Ectodermal cell (in vitro differentiated cells): ENCODE data around the gene TFPI.

Experiments
- H3K27ac ChIP-seq: 2 replicates; pipeline ENCODE4 v1.7.0; 2013; ENCODE audit warnings: mild to moderate bottlenecking, low read depth, low read length; ENCODE audit not compliant: insufficient read depth, poor library complexity, severe bottlenecking
- H3K27me3 ChIP-seq: 2 replicates; pipeline ENCODE4 v1.7.0; 2013; ENCODE audit warnings: mild to moderate bottlenecking, low read length; ENCODE audit not compliant: insufficient read depth, control insufficient read depth, poor library complexity, severe bottlenecking
- H3K36me3 ChIP-seq: one replicate; pipeline ENCODE4 v1.7.0; 2013; ENCODE audit warnings: low read length; ENCODE audit not compliant: control insufficient read depth, insufficient read depth
- H3K4me1 ChIP-seq: one replicate; pipeline ENCODE4 v1.7.0; 2013; ENCODE audit warnings: low read length; ENCODE audit not compliant: control insufficient read depth, insufficient read depth
- H3K4me3 ChIP-seq: 2 replicates; pipeline ENCODE4 v1.7.0; 2013; ENCODE audit warnings: low read depth, low read length, control low read depth; ENCODE audit not compliant: insufficient read depth
- H3K9me3 ChIP-seq: 2 replicates; pipeline ENCODE4 v1.7.0; 2013; ENCODE audit warnings: mild to moderate bottlenecking, low read length, moderate library complexity; ENCODE audit not compliant: control insufficient read depth
- WGBS, 2 experiments: methylation state at CpG; one replicate each; pipeline ENCODE4 v1.1.7; 2013; ENCODE audit warnings: missing lambda C conversion rate in 2 of 2; 5-methylcytosine and 5-hydroxymethylcytosine counted together

TFPI gene

GRCh38 chr2:187493180-187493579 is 61.1 kb downstream of the TFPI start:
- 93 to 95% methylated on average over 5 of the region's 5 CpGs for WGBS, 2 experiments

GRCh38 chr2:187486241-187486640 is 68.0 kb downstream of the TFPI start:
- Histone ChIP-seq H3K27me3 (no peaks in the 10 kb centered on the region), H3K27ac (no peak overlapping the region), H3K4me3 (no peak overlapping the region), H3K4me1 (no peaks in the 10 kb centered on the region), H3K36me3 (no peaks in the 10 kb centered on the region), H3K9me3 (no peaks in the 10 kb centered on the region)

More at GRCh38 chr2:187493180-187493579, 61.1 kb downstream of the TFPI start:
- Histone ChIP-seq H3K27me3 (no peaks in the 10 kb centered on the region), H3K4me1 (no peaks in the 10 kb centered on the region), H3K9me3 (no peaks in the 10 kb centered on the region), H3K4me3 (no peak overlapping the region), H3K36me3 (peaks cover 10% of the 10 kb centered on the region), H3K27ac (no peak overlapping the region)

DNA sequence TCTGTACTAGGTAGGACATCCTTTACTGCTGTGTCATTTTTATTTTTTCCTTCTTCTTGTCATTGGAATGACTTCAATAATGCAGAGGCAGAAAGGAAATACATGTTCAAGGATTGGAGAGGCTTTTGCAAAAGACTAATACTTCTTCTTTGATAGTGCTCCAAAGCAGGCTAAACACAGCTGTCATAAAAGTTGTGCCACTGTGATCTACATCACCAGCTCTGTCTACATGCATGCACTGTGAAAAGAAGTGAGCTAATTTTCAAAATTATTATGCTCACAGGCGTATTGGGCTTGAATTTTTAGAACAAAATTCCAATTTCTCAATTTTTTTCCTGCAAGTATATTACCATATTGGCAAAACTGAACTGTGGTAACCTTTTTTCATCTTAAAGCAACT is 68.7 kb downstream of the TFPI start:
- no peaks in the 10 kb centered on the region for H3K9me3 ChIP-seq
- no peaks in the 10 kb centered on the region for H3K27me3 ChIP-seq
- no peak overlapping the region for H3K4me3 ChIP-seq
- H3K4me1 ChIP-seq, result no peaks in the 10 kb centered on the region
- no peak overlapping the region for H3K27ac ChIP-seq
- WGBS, 2 experiments, result 80% methylated on average over 1 of the region's 1 CpG; no CpG with 5 or more reads in 1 of the 2 experiments
- H3K36me3 ChIP-seq, result no peaks in the 10 kb centered on the region

DNA sequence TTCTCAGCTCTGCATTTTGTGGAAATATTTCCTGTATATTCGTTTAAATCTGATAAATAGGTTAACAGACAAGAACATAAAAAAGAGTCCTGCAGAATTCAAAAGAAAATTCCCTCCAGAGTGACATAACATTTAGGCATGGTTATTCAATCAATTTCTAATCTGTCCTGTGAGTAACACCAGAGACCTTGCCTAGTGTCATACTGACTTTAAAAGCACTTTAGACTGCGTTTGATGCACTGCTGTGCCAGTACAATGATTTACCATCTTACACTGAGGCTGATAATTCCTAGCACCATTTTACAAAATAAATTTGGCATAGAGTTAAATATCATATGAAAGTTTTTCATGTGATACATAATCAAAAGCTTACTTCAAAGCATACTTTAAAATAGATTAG is 70.7 kb downstream of the TFPI start:
- H3K4me1 ChIP-seq, result no peaks in the 10 kb centered on the region
- 100% methylated on average over 1 of the region's 2 CpGs; no CpG with 5 or more reads in 1 of the 2 experiments for WGBS, 2 experiments
- H3K4me3 ChIP-seq, result no peak overlapping the region
- no peak overlapping the region for H3K27ac ChIP-seq
- no peaks in the 10 kb centered on the region for H3K9me3 ChIP-seq
- no peaks in the 10 kb centered on the region for H3K36me3 ChIP-seq
- no peaks in the 10 kb centered on the region for H3K27me3 ChIP-seq

GRCh38 chr2:187482796-187483195 is 71.4 kb downstream of the TFPI start:
- Histone ChIP-seq H3K4me1 (no peaks in the 10 kb centered on the region), H3K4me3 (no peak overlapping the region), H3K27ac (no peak overlapping the region), H3K27me3 (no peaks in the 10 kb centered on the region), H3K9me3 (no peaks in the 10 kb centered on the region), H3K36me3 (no peaks in the 10 kb centered on the region)
- 94 to 95% methylated on average over 5 of the region's 5 CpGs for whole genome bisulfite sequencing, 2 experiments

- 100% methylated on average over 1 of the region's 3 CpGs; no CpG with 5 or more reads in 1 of the 2 experiments for WGBS, 2 experiments
- Histone ChIP-seq H3K27ac (no peak overlapping the region), H3K27me3 (no peaks in the 10 kb centered on the region)
Measured at GRCh38 chr2:187481543-187481942, 72.7 kb downstream of the TFPI start.

GRCh38 chr2:187478719-187479118 is 75.5 kb downstream of the TFPI start:
- Histone ChIP-seq H3K4me3 (no peak overlapping the region), H3K4me1 (no peaks in the 10 kb centered on the region), H3K9me3 (no peaks in the 10 kb centered on the region), H3K36me3 (no peaks in the 10 kb centered on the region), H3K27me3 (no peaks in the 10 kb centered on the region), H3K27ac (no peak overlapping the region)
- 97 to 100% methylated on average over 2 of the region's 2 CpGs for WGBS, 2 experiments

More at GRCh38 chr2:187481543-187481942, 72.7 kb downstream of the TFPI start:
- no peaks in the 10 kb centered on the region for H3K4me1 ChIP-seq
- H3K36me3 ChIP-seq, result no peaks in the 10 kb centered on the region
- no peaks in the 10 kb centered on the region for H3K9me3 ChIP-seq
- H3K4me3 ChIP-seq, result no peak overlapping the region

- no peak overlapping the region for H3K4me3 ChIP-seq
- no peak overlapping the region for H3K27ac ChIP-seq
- no peaks in the 10 kb centered on the region for H3K36me3 ChIP-seq
- H3K27me3 ChIP-seq, result no peaks in the 10 kb centered on the region
- H3K4me1 ChIP-seq, result no peaks in the 10 kb centered on the region
- no peaks in the 10 kb centered on the region for H3K9me3 ChIP-seq
Measured at GRCh38 chr2:187477051-187477450, 77.2 kb downstream of the TFPI start.

- H3K4me1 ChIP-seq, result no peaks in the 10 kb centered on the region
- H3K9me3 ChIP-seq, result no peaks in the 10 kb centered on the region
- H3K27me3 ChIP-seq, result no peaks in the 10 kb centered on the region
- no peak overlapping the region for H3K27ac ChIP-seq
- H3K4me3 ChIP-seq, result no peak overlapping the region
- H3K36me3 ChIP-seq, result no peaks in the 10 kb centered on the region
- WGBS, 2 experiments, result 90 to 97% methylated on average over 2 of the region's 2 CpGs
Measured at GRCh38 chr2:187475499-187476248, 78.6 kb downstream of the TFPI start.

GRCh38 chr2:187470698-187471097 is 83.5 kb downstream of the TFPI start:
- H3K4me1 ChIP-seq, result no peaks in the 10 kb centered on the region
- no peaks in the 10 kb centered on the region for H3K9me3 ChIP-seq
- H3K36me3 ChIP-seq, result no peaks in the 10 kb centered on the region
- 97% methylated on average over 2 of the region's 2 CpGs for WGBS, 2 experiments
- H3K27ac ChIP-seq, result no peak overlapping the region
- no peak overlapping the region for H3K4me3 ChIP-seq
- no peaks in the 10 kb centered on the region for H3K27me3 ChIP-seq
